ENCODE measurements around the gene RAMACL. TPM values are rescaled to one million over a fixed set of nuclear protein-coding genes. Genes with fewer than 3 reads are reported as not detected.

RAMACL gene
- total and polyA plus RNA-seq, 2 of the 4 experiments (the other 2 are of a cell fraction) = 0.46 to 0.90 TPM

DNA sequence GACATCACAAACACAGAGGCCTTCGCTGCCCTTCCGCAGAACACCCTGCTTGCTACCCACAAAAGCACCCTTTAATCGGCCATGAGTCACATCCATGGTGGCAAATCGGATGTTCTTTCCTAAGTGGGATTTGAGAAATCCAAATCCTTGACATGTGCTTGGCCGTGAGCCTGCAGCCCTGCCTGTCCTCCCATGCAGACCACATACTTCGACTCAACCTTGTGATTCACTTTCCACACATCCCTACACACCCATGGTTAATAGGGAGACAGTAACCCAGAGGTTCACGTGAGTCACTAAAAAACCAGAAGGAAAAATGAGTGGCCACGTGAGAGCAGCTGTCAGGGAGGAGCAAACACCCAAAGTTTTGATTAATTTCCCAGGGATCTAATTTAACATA is 19.4 kb downstream of the RAMACL start (continued):
- no peak for TF ChIP-seq MAFK (IDR thresholded peaks at IDR 0.05; ENCODE audit: low read depth, low read length)
- TF ChIP-seq MAZ (IDR thresholded peaks at IDR 0.05; ENCODE audit: borderline replicate concordance, low read depth, low read length) = no peak
- peak; percentile 36; the same call in 1 of the 2 replicates for TF ChIP-seq RAD21 (IDR thresholded peaks at IDR 0.05; ENCODE audit: low read length)
- TF ChIP-seq SMC3 (IDR thresholded peaks at IDR 0.05; ENCODE audit: low read depth, low read length) = no peak
- TF ChIP-seq FOS (IDR thresholded peaks at IDR 0.05; ENCODE audit: low read depth, low read length) = peak; percentile 81
- no peak for TF ChIP-seq RFX5 (IDR thresholded peaks at IDR 0.05; ENCODE audit: low read depth, low read length)
- peak; percentile 86 for TF ChIP-seq MXI1 (IDR thresholded peaks at IDR 0.05; ENCODE audit: borderline replicate concordance, low read depth, low read length)

All from IMR-90 (cell line).